Motor neuron (in vitro differentiated cells): ENCODE results near the gene GGT1. TPM values are rescaled to one million over a fixed set of nuclear protein-coding genes. Genes with fewer than 3 reads are reported as not detected.

Source experiments
- ATAC-seq, 8 experiments: fragments of 200-7000 bp; cut with Tn5 transposase; replicated peaks in 6 of 8; 2 replicates each; pipeline ENCODE4 v1.8.0; 2021; ENCODE audit warnings: mild to moderate bottlenecking in 8 of 8, moderate library complexity in 8 of 8
- H3K27ac ChIP-seq, 2 donors: fragments of 250-450 bp; sonication (Bioruptor Pico); 2 replicates each; pipeline ENCODE4 v1.9.0; 2021; ENCODE audit warnings: antibody characterized with exemption in 2 of 2, mild to moderate bottlenecking in 2 of 2, moderate library complexity in 1 of 2
- H3K4me1 ChIP-seq, 2 donors: fragments of 250-450 bp; sonication (Bioruptor Pico); replicated peaks in 1 of 2; 2 replicates each; pipeline ENCODE4 v1.6.1; 2021; ENCODE audit warnings: antibody characterized with exemption in 2 of 2, mild to moderate bottlenecking in 2 of 2, moderate library complexity in 1 of 2
- H3K4me3 ChIP-seq, 5 donors: fragments of 250-450 bp; sonication (Bioruptor Pico); 2 replicates each; pipeline ENCODE4 v1.9.0; 2021; ENCODE audit warnings: antibody characterized with exemption in 5 of 5, mild to moderate bottlenecking in 5 of 5, moderate library complexity in 4 of 5
- WGBS, 10 experiments: fragments of 450-650 bp; shearing (Covaris generic); methylation state at CpG; one replicate each; pipeline ENCODE4 v1.0.0; 2022; 5-methylcytosine and 5-hydroxymethylcytosine counted together
- in situ Hi-C, 9 experiments: fragments of 400-800 bp; cut with MboI; loops; one replicate each; pipeline ENCODE4 v1.15.0; 2021; ENCODE audit warnings: low sequenced_read_pairs in 9 of 9, low pct_unique_long_range_greater_than_20kb in 2 of 9; ENCODE audit not compliant: unreplicated experiment in 9 of 9
- total RNA-seq, 8 experiments: library from RNA; unstranded; fragments of 300-600 nt; gene quantifications; 2 replicates each; pipeline versions ENCODE4 v1.2.3 to v1.2.4, GENCODE V29; 2022

GGT1 gene
- total RNA-seq, 8 experiments from 2014 or later: 0.97 to 5.9 (median 1.9) TPM

GRCh38 chr22:24576778-24577177 is 26.2 kb upstream of the GGT1 start:
- in situ Hi-C loops: no loop called here
- WGBS, 10 experiments: 67 to 100% (median 93%) methylated on average over 1 of the region's 1 CpG; no CpG with 5 or more reads in 3 of the 10 experiments
- no peaks in the 10 kb centered on the region for H3K4me1 ChIP-seq
- no peak overlapping the region for H3K27ac ChIP-seq
- no peak for ATAC-seq
- no peak overlapping the region for H3K4me3 ChIP-seq

- peak in 3 of 8 experiments; percentile 8 to 57 (median 28) for ATAC-seq
- in situ Hi-C loops: no loop called here
- H3K4me3 ChIP-seq: no peak overlapping the region
- no peaks in the 10 kb centered on the region for H3K4me1 ChIP-seq
- WGBS, 10 experiments: 62 to 100% (median 83%) methylated on average over 1 to 8 of the region's 8 CpGs
- H3K27ac ChIP-seq: no peak overlapping the region
Observed at GRCh38 chr22:24578355-24579257, 24.4 kb upstream of the GGT1 start.

- no peak for ATAC-seq
- 0 to 100% (median 36%) methylated on average over 1 of the region's 1 CpG; no CpG with 5 or more reads in 2 of the 10 experiments for WGBS, 10 experiments
- Histone ChIP-seq H3K27ac (no peak overlapping the region), H3K4me1 (no peaks in the 10 kb centered on the region), H3K4me3 (no peak overlapping the region)
- in situ Hi-C loops: no loop called here
Observed at GRCh38 chr22:24579258-24579601, 23.8 kb upstream of the GGT1 start.

- 17 to 83% (median 40%) methylated on average over 1 to 2 of the region's 2 CpGs; no CpG with 5 or more reads in 5 of the 10 experiments for WGBS, 10 experiments
- H3K4me1 ChIP-seq: no peaks in the 10 kb centered on the region
- peak in 3 of 8 experiments; percentile 79 to 81 (median 80) for ATAC-seq
- in situ Hi-C loops: no loop called here
- H3K4me3 ChIP-seq: no peak overlapping the region
- no peak overlapping the region for H3K27ac ChIP-seq
Observed at GRCh38 chr22:24580276-24580675, 22.7 kb upstream of the GGT1 start.

GRCh38 chr22:24582056-24582814 is 20.8 kb upstream of the GGT1 start:
- WGBS, 10 experiments: 53 to 100% (median 83%) methylated on average over 1 to 10 of the region's 12 CpGs
- H3K4me3 ChIP-seq: no peak overlapping the region
- H3K4me1 ChIP-seq: no peaks in the 10 kb centered on the region
- H3K27ac ChIP-seq: no peak overlapping the region
- in situ Hi-C loops: no loop called here
- ATAC-seq: no peak

- WGBS, 10 experiments: 14 to 100% (median 76%) methylated on average over 2 to 13 of the region's 19 CpGs; no CpG with 5 or more reads in 3 of the 10 experiments
- in situ Hi-C loops: no loop called here
Observed at GRCh38 chr22:24583221-24584165, 19.5 kb upstream of the GGT1 start.

GRCh38 chr22:24584166-24584790 is 18.7 kb upstream of the GGT1 start:
- WGBS, 10 experiments: 80 to 100% (median 100%) methylated on average over 1 to 2 of the region's 5 CpGs; no CpG with 5 or more reads in 3 of the 10 experiments
- ATAC-seq: no peak

More at GRCh38 chr22:24583221-24584165, 19.5 kb upstream of the GGT1 start:
- Histone ChIP-seq H3K4me3 (no peak overlapping the region), H3K27ac (no peak overlapping the region), H3K4me1 (no peaks in the 10 kb centered on the region)
- peak in 7 of 8 experiments; percentile 7 to 61 (median 32) for ATAC-seq

GRCh38 chr22:24584871-24585411 is 18.1 kb upstream of the GGT1 start:
- no peaks in the 10 kb centered on the region for H3K4me1 ChIP-seq
- in situ Hi-C loops: no loop called here
- no peak overlapping the region for H3K4me3 ChIP-seq
- no peak for ATAC-seq
- no peak overlapping the region for H3K27ac ChIP-seq
- 33 to 100% (median 76%) methylated on average over 1 to 5 of the region's 10 CpGs; no CpG with 5 or more reads in 6 of the 10 experiments for WGBS, 10 experiments

More at GRCh38 chr22:24584166-24584790, 18.7 kb upstream of the GGT1 start:
- Histone ChIP-seq H3K4me3 (no peak overlapping the region), H3K4me1 (no peaks in the 10 kb centered on the region), H3K27ac (no peak overlapping the region)
- in situ Hi-C loops: no loop called here

GRCh38 chr22:24585461-24585860 is 17.5 kb upstream of the GGT1 start:
- ATAC-seq: no peak
- WGBS, 10 experiments: 80 to 100% methylated on average over 1 to 2 of the region's 3 CpGs; no CpG with 5 or more reads in 8 of the 10 experiments
- Histone ChIP-seq H3K27ac (no peak overlapping the region), H3K4me1 (no peaks in the 10 kb centered on the region), H3K4me3 (no peak overlapping the region)
- in situ Hi-C loops: no loop called here

GRCh38 chr22:24585927-24586546 is 17.0 kb upstream of the GGT1 start:
- H3K4me3 ChIP-seq: no peak overlapping the region
- no peaks in the 10 kb centered on the region for H3K4me1 ChIP-seq
- H3K27ac ChIP-seq: no peak overlapping the region
- 80 to 100% (median 97%) methylated on average over 1 to 7 of the region's 24 CpGs; no CpG with 5 or more reads in 4 of the 10 experiments for WGBS, 10 experiments
- no peak for ATAC-seq
- in situ Hi-C loops: no loop called here

GRCh38 chr22:24587251-24587650 is 15.7 kb upstream of the GGT1 start:
- in situ Hi-C loops: no loop called here
- H3K27ac ChIP-seq: no peak overlapping the region
- no peak for ATAC-seq
- WGBS, 10 experiments: 88 to 100% methylated on average over 1 to 2 of the region's 5 CpGs; no CpG with 5 or more reads in 8 of the 10 experiments
- peaks cover 3 to 4% of the 10 kb centered on the region in 2 donors for H3K4me1 ChIP-seq
- no peak overlapping the region for H3K4me3 ChIP-seq
